CD4-positive, alpha-beta T cell treated with Interleukin-12 subunit alpha and Interleukin-12 subunit beta, for 1 hour (primary cell): ENCODE results near the gene DDI1.
"Not testable (repeated sequence)": the region's sequence is repeated elsewhere in the genome, so short reads cannot be mapped to it uniquely, and the experiment has no call there.

ENCODE experiments used
- DNase-seq: peaks from one replicate; pipeline ENCODE4 v3.0.0-alpha.2; 2020

DDI1 gene

GRCh38 chr11:104043142-104043541 is 6.7 kb downstream of the DDI1 start:
- no peak for DNase-seq

- no peak for DNase-seq
These were observed 7.3 kb downstream of the DDI1 start for GRCh38 chr11:104043678-104044239.

GRCh38 chr11:104046331-104046730 is 9.9 kb downstream of the DDI1 start:
- no peak for DNase-seq

- DNase-seq, result not testable (repeated sequence)
These were observed 10.4 kb downstream of the DDI1 start for GRCh38 chr11:104046858-104047257.

- DNase-seq, result no peak
These were observed 12.7 kb downstream of the DDI1 start for GRCh38 chr11:104049116-104049515.

GRCh38 chr11:104051778-104052177 is 15.3 kb downstream of the DDI1 start:
- no peak for DNase-seq

GRCh38 chr11:104053743-104054478 is 17.5 kb downstream of the DDI1 start:
- DNase-seq, result no peak

- DNase-seq, result no peak
These were observed 18.6 kb downstream of the DDI1 start for GRCh38 chr11:104054911-104055529.

GRCh38 chr11:104055596-104055995 is 19.2 kb downstream of the DDI1 start:
- DNase-seq, result no peak

GRCh38 chr11:104057908-104058307 is 21.5 kb downstream of the DDI1 start:
- DNase-seq, result no peak

GRCh38 chr11:104058680-104059079 is 22.2 kb downstream of the DDI1 start:
- DNase-seq, result no peak

GRCh38 chr11:104060004-104060794 is 23.8 kb downstream of the DDI1 start:
- no peak for DNase-seq

GRCh38 chr11:104060820-104061219 is 24.4 kb downstream of the DDI1 start:
- no peak for DNase-seq

- no peak for DNase-seq
These were observed 25.5 kb downstream of the DDI1 start for GRCh38 chr11:104061853-104062521.

GRCh38 chr11:104064034-104064630 is 27.7 kb downstream of the DDI1 start:
- DNase-seq, result no peak

- no peak for DNase-seq
These were observed 31.1 kb downstream of the DDI1 start for GRCh38 chr11:104067534-104067933.

GRCh38 chr11:104073950-104074705 is 37.7 kb downstream of the DDI1 start:
- DNase-seq, result no peak

GRCh38 chr11:104075091-104075490 is 38.7 kb downstream of the DDI1 start:
- DNase-seq, result no peak

GRCh38 chr11:104075706-104076105 is 39.3 kb downstream of the DDI1 start:
- DNase-seq, result no peak

GRCh38 chr11:104076455-104076854 is 40.0 kb downstream of the DDI1 start:
- no peak for DNase-seq

- DNase-seq, result no peak
These were observed 41.8 kb downstream of the DDI1 start for GRCh38 chr11:104078245-104078644.

GRCh38 chr11:104078995-104079394 is 42.6 kb downstream of the DDI1 start:
- no peak for DNase-seq
